Activated T-cell treated with anti-CD3 and anti-CD28 coated beads, Interleukin-2, amount 50 U/mL, for 48 hours (primary cell): ENCODE results near the gene ANKRD20A1.
"Not testable (repeated sequence)": the region's sequence is repeated elsewhere in the genome, so short reads cannot be mapped to it uniquely, and the experiment has no call there.

Experiments used
- DNase-seq, 2 experiments: peaks; one replicate each; pipeline ENCODE4 v3.0.0-alpha.2; 2020

Gene ANKRD20A1

GRCh38 chr9:67858871-67859270, at the start of gene ANKRD20A1:
ANKRD20A1 (plus strand) TSS chr9:67858931; CDS start chr9:67859427, 496 bp downstream.
- DNase-seq, result not testable (repeated sequence)

GRCh38 chr9:67832088-67832487, 26.6 kb upstream of the ANKRD20A1 start:
- peak; percentile 24 to 39 for DNase-seq
